ENCODE results near the gene CMTM7. TPM values are rescaled to one million over a fixed set of nuclear protein-coding genes. Genes with fewer than 3 reads are reported as not detected.

Gene CMTM7
- total RNA-seq, 1 experiment from 2014 or later = 14.7 TPM

- no peak for DNase-seq (ENCODE audit: low read depth)
These were observed 22.3 kb downstream of the CMTM7 start for GRCh38 chr3:32413845-32414521.

GRCh38 chr3:32414522-32415202, 23.0 kb downstream of the CMTM7 start:
- peak; percentile 77 for DNase-seq (ENCODE audit: low read depth)

GRCh38 chr3:32419742-32420125, 28.1 kb downstream of the CMTM7 start:
- no peak for DNase-seq (ENCODE audit: low read depth)

GRCh38 chr3:32420126-32421038, 28.7 kb downstream of the CMTM7 start:
- DNase-seq (ENCODE audit: low read depth) = peak; percentile 90

- DNase-seq (ENCODE audit: low read depth) = no peak
These were observed 29.5 kb downstream of the CMTM7 start for GRCh38 chr3:32421185-32421584.

GRCh38 chr3:32421991-32422859, 30.6 kb downstream of the CMTM7 start:
- DNase-seq (ENCODE audit: low read depth) = peak; percentile 95

GRCh38 chr3:32422943-32423342, 31.3 kb downstream of the CMTM7 start:
- DNase-seq (ENCODE audit: low read depth) = peak; percentile 17

GRCh38 chr3:32423534-32423933, 31.9 kb downstream of the CMTM7 start:
- no peak for DNase-seq (ENCODE audit: low read depth)

GRCh38 chr3:32423956-32424557, 32.4 kb downstream of the CMTM7 start:
- DNase-seq (ENCODE audit: low read depth) = no peak

GRCh38 chr3:32424581-32425250, 33.1 kb downstream of the CMTM7 start:
- no peak for DNase-seq (ENCODE audit: low read depth)

- DNase-seq (ENCODE audit: low read depth) = no peak
These were observed 36.7 kb downstream of the CMTM7 start for GRCh38 chr3:32428092-32429068.

GRCh38 chr3:32430900-32431299, 39.2 kb downstream of the CMTM7 start:
- no peak for DNase-seq (ENCODE audit: low read depth)

- DNase-seq (ENCODE audit: low read depth) = no peak
These were observed 39.8 kb downstream of the CMTM7 start for GRCh38 chr3:32431481-32431880.

GRCh38 chr3:32432045-32432710, 40.5 kb downstream of the CMTM7 start:
- DNase-seq (ENCODE audit: low read depth) = no peak

- no peak for DNase-seq (ENCODE audit: low read depth)
These were observed 41.3 kb downstream of the CMTM7 start for GRCh38 chr3:32432711-32433530.

- DNase-seq (ENCODE audit: low read depth) = no peak
These were observed 42.6 kb downstream of the CMTM7 start for GRCh38 chr3:32434206-32434605.

- DNase-seq (ENCODE audit: low read depth) = no peak
These were observed 44.5 kb downstream of the CMTM7 start for GRCh38 chr3:32435911-32436815.

Measured in M059J (cell line).